GM19324 (cell line): ENCODE measurements around the gene SYNDIG1L.

Experiments used
- ATAC-seq: cut with Tn5 transposase; IDR thresholded peaks from one replicate; pipeline ENCODE4 v1.9.1; 2021; ENCODE audit warnings: mild to moderate bottlenecking, moderate library complexity; ENCODE audit not compliant: unreplicated experiment, low FRiP score

Gene SYNDIG1L

DNA sequence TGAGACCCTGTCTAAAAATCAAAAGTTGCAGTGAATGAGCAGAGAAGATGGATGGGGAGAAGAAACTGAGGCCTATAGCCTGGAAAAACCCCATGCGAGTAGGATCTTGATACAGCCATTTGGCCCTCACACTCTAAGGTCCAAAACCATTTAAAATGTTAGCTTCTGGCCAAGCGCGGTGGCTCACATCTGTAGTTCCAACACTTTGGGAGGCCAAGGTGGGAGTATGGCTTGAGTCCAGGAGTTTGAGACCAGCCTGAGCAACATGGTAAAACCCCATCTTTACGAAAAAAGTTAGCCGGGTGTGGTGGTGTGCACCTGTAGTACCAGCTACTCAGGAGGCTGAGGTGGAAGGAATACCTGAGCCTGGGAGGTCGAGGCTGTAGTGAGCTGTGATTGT is 58.0 kb downstream of the SYNDIG1L start:
- no peak for ATAC-seq

- no peak for ATAC-seq
Observed at GRCh38 chr14:74364271-74364880, 61.6 kb downstream of the SYNDIG1L start.

- no peak for ATAC-seq
Observed at GRCh38 chr14:74362361-74362915, 63.6 kb downstream of the SYNDIG1L start.

DNA sequence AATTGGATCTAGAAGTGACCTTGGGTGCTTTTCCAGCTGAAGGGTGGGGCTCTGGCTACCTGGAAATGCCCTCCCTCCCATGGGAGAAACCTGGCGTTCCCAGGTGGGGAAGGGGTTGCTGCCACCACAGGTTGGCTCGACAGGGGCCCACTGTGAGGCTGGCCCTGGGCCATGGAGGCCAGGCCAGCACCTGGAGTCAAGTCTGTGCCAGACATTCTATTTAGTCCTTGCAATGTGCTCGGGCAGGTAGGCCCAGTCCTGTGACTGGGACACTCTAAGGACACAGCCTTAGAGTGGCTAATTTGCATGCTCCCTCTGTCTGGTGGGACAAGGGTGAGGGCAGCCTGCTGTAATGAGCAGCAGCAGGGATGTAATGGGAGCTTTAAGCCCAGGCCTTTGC is 65.8 kb downstream of the SYNDIG1L start:
- no peak for ATAC-seq

DNA sequence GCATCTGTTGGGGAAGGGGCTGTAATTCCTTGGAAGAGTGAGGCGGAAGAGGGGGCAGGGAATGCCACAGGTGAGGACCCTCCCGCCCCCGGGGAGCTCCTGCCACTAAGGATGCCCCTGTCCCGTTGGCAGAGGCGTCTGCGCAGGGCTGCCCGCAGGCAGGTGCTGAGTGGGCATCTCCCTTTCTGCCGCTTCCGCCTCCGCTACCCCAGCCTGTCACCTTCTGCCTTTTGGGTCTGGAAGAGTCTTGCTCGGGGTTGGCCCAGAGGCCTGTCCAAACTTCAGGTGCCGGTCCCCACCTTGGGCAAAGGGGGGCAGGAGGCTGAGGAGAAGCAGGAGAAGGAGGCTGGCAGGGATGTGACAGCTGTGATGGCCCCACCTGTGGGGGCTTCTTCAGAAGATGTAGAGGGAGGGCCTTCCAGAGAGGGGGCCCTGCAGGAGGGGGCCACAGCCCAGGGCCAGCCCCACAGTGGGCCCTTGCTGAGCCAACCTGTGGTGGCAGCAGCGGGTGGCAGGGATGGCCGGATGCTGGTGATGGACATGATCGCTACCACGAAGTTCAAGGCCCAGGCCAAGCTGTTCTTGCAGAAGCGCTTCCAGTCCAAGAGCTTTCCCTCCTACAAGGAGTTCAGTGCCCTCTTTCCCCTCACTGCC is 67.7 kb downstream of the SYNDIG1L start:
- ATAC-seq, result no peak

- no peak for ATAC-seq
Observed at GRCh38 chr14:74357585-74357984, 68.4 kb downstream of the SYNDIG1L start.

- ATAC-seq, result no peak
Observed at GRCh38 chr14:74356892-74357575, 69.0 kb downstream of the SYNDIG1L start.
